ENCODE results near the gene PDE4B.
A peak's percentile ranks its signal among the peaks of the same experiment; 100 is the strongest.

Gene PDE4B

GRCh38 chr1:65890201-65890843, 97.6 kb downstream of the PDE4B start:
- no peak for DNase-seq

- no peak for DNase-seq
These were observed 102.3 kb downstream of the PDE4B start for GRCh38 chr1:65894738-65895605.

GRCh38 chr1:65896721-65897120, 104.0 kb downstream of the PDE4B start:
- DNase-seq: no peak

GRCh38 chr1:65897485-65897884, 104.8 kb downstream of the PDE4B start:
- DNase-seq: no peak

- no peak for DNase-seq
These were observed 112.0 kb downstream of the PDE4B start for GRCh38 chr1:65904681-65905083.

- no peak for DNase-seq
These were observed 117.7 kb downstream of the PDE4B start for GRCh38 chr1:65910432-65910831.

GRCh38 chr1:65911679-65912078, 119.0 kb downstream of the PDE4B start:
- no peak for DNase-seq

- no peak for DNase-seq
These were observed 125.9 kb downstream of the PDE4B start for GRCh38 chr1:65918564-65918963.

GRCh38 chr1:65921446-65921845, 128.8 kb downstream of the PDE4B start:
- DNase-seq: no peak

GRCh38 chr1:65924471-65924870, 131.8 kb downstream of the PDE4B start:
- peak; percentile 15 for DNase-seq

GRCh38 chr1:65938506-65938905, 145.8 kb downstream of the PDE4B start:
- DNase-seq: peak; percentile 86

- DNase-seq: peak; percentile 69
These were observed 146.5 kb downstream of the PDE4B start for GRCh38 chr1:65939191-65939590.

GRCh38 chr1:65939636-65940035, 146.9 kb downstream of the PDE4B start:
- peak; percentile 95 for DNase-seq

GRCh38 chr1:65940126-65940525, 147.4 kb downstream of the PDE4B start:
- DNase-seq: peak; percentile 83

- no peak for DNase-seq
These were observed 149.8 kb downstream of the PDE4B start for GRCh38 chr1:65942476-65942875.

GRCh38 chr1:65946376-65946775, 153.7 kb downstream of the PDE4B start:
- DNase-seq: no peak

- DNase-seq: no peak
These were observed 154.3 kb downstream of the PDE4B start for GRCh38 chr1:65946960-65947359.

GRCh38 chr1:65948609-65949229, 156.0 kb downstream of the PDE4B start:
- DNase-seq: peak; percentile 45

GRCh38 chr1:65949230-65949626, 156.5 kb downstream of the PDE4B start:
- peak; percentile 22 for DNase-seq

- DNase-seq: no peak
These were observed 157.2 kb downstream of the PDE4B start for GRCh38 chr1:65949933-65950332.

- no peak for DNase-seq
These were observed 160.0 kb downstream of the PDE4B start for GRCh38 chr1:65952696-65953095.

GRCh38 chr1:65953170-65953569, 160.5 kb downstream of the PDE4B start:
- DNase-seq: no peak

GRCh38 chr1:65955071-65955470, 162.4 kb downstream of the PDE4B start:
- no peak for DNase-seq

GRCh38 chr1:65955503-65955902, 162.8 kb downstream of the PDE4B start:
- no peak for DNase-seq

Data from inflammatory macrophage treated with lipopolysaccharide for 4 hours (primary cell).